Measurements from ENCODE around the gene SMIM35.

DNA sequence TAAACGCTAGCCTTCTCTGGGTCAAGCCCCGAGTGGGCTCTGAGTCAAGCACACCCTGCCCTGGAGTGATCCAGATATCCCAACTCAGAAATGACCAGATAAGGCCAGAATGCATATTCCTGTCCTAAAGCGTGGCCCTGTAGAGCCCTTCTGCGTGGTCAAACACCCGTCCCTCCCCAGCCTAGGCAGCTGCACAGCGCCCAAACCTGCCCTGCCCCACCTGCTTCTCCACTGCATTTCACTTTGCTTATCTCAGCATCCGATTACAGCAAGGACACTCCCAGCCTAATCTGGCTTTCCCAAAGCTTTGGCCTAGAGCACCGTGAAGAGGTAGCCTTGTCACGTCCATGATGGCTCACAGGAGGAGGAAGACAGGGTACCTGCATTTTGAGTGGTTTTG, 21.8 kb downstream of the SMIM35 start:
- TF ChIP-seq, protein P1, sequence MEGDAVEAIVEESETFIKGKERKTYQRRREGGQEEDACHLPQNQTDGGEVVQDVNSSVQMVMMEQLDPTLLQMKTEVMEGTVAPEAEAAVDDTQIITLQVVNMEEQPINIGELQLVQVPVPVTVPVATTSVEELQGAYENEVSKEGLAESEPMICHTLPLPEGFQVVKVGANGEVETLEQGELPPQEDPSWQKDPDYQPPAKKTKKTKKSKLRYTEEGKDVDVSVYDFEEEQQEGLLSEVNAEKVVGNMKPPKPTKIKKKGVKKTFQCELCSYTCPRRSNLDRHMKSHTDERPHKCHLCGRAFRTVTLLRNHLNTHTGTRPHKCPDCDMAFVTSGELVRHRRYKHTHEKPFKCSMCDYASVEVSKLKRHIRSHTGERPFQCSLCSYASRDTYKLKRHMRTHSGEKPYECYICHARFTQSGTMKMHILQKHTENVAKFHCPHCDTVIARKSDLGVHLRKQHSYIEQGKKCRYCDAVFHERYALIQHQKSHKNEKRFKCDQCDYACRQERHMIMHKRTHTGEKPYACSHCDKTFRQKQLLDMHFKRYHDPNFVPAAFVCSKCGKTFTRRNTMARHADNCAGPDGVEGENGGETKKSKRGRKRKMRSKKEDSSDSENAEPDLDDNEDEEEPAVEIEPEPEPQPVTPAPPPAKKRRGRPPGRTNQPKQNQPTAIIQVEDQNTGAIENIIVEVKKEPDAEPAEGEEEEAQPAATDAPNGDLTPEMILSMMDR (IDR thresholded peaks at IDR 0.05; ENCODE audit: extremely low read depth in 1 of 2, insufficient read depth in 1 of 2, low read depth in 1 of 2, low read length in 2 of 2) = no peak
- TF ChIP-seq POLR2AphosphoS5 (IDR thresholded peaks at IDR 0.05; ENCODE audit: insufficient read depth, low read depth, low read length) = no peak

Data from endothelial cell of umbilical vein (primary cell).